ENCODE data around the gene COPE. TPM values are rescaled to one million over a fixed set of nuclear protein-coding genes. Genes with fewer than 3 reads are reported as not detected.

The COPE gene
- total and polyA plus RNA-seq, 2 of the 8 experiments (the other 6 are each of a cell fraction or from before 2014, with no cell fraction given) = 178 to 356 TPM

DNA sequence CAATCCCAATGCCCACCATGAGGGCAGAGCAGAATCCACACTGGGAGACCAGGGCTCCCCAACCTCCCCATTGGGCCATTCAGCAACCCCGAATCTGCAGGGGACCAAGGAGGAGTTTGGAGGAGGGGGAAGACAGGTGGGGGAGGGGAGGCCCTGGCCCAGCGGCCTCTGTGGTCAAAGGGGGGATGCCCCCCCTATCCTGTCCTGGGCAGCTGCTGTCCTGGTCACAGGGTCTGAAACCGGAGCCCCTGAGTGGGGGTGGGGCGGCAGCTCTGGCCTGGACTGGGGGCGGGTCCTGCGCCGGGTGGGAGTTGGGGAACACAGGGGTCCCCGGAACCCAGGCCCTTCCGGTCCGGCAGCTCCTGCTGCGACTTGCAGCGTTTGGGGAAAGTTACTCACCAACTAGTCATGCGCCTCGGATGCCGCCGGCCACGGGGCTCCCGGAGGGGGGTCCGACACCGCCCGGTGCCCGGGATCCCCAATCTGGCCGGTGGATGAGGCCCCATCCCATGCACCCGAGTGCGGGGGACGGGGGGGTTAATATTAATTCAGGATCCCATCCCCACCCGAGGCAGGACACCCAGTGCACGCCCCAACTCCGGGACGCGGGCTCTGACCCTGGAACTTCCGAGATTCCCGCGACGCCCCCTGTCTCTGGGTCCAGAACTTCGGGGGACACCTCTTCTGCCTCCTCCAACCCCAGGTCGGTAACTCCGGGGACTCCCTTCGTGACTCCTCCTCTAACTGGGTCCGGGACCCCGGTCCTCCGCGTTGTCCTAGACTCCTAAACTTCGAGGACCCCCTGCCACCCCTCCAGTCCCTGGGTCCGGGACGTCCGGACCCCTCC, 21.0 kb upstream of the COPE start (continued):
- TF ChIP-seq, protein P1, sequence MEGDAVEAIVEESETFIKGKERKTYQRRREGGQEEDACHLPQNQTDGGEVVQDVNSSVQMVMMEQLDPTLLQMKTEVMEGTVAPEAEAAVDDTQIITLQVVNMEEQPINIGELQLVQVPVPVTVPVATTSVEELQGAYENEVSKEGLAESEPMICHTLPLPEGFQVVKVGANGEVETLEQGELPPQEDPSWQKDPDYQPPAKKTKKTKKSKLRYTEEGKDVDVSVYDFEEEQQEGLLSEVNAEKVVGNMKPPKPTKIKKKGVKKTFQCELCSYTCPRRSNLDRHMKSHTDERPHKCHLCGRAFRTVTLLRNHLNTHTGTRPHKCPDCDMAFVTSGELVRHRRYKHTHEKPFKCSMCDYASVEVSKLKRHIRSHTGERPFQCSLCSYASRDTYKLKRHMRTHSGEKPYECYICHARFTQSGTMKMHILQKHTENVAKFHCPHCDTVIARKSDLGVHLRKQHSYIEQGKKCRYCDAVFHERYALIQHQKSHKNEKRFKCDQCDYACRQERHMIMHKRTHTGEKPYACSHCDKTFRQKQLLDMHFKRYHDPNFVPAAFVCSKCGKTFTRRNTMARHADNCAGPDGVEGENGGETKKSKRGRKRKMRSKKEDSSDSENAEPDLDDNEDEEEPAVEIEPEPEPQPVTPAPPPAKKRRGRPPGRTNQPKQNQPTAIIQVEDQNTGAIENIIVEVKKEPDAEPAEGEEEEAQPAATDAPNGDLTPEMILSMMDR (IDR thresholded peaks at IDR 0.05; ENCODE audit: control extremely low read depth in 1 of 3, insufficient read depth in 1 of 3, low read depth in 1 of 3, low read length in 3 of 3) = no peak
- no peak for TF ChIP-seq SUZ12 (IDR thresholded peaks at IDR 0.05; ENCODE audit: low read length)
- no peak for TF ChIP-seq CBX5 (IDR thresholded peaks at IDR 0.05; ENCODE audit: low read depth, low read length)
- no peak for TF ChIP-seq POLR2A (IDR thresholded peaks at IDR 0.05; ENCODE audit: control extremely low read depth in 1 of 2, low read depth in 2 of 2, low read length in 2 of 2)
- peak; percentile 39; the same call in 1 of the 2 replicates for TF ChIP-seq SIX5 (IDR thresholded peaks at IDR 0.05; ENCODE audit: low read depth, low read length)
- TF ChIP-seq KDM5A (IDR thresholded peaks at IDR 0.05; ENCODE audit: low read length) = no peak
- no peak for TF ChIP-seq POU5F1 (IDR thresholded peaks at IDR 0.05; ENCODE audit: low read depth, low read length)
- no peak for TF ChIP-seq CBX8 (IDR thresholded peaks at IDR 0.05; ENCODE audit: borderline replicate concordance, low read depth, low read length)
- TF ChIP-seq CREB1 (IDR thresholded peaks at IDR 0.05) = no peak; the same call in 1 of the 2 replicates
- no peak for TF ChIP-seq TAF1 (IDR thresholded peaks at IDR 0.05; ENCODE audit: low read depth, low read length)
